IMR-90 (cell line): ENCODE measurements around the gene SNAP25. TPM values are rescaled to one million over a fixed set of nuclear protein-coding genes. Genes with fewer than 3 reads are reported as not detected.

Experiments
- ATAC-seq: fragments of 200-7000 bp; cut with Tn5 transposase; 2 replicates; pipeline ENCODE4 v1.9.1; 2020; ENCODE audit warnings: low read depth, mild to moderate bottlenecking, moderate library complexity
- BruUV-seq: library from RNA; stranded (reverse); fragments of 400-500 nt; replicated peaks from 2 replicates; lab custom pipeline; 2021; lab: Mats Ljungman, UMichigan
- CTCF ChIA-PET: fragments of 300-600 bp; formaldehyde crosslinking; extraction: SDS; loops from one replicate; lab custom pipeline; 2021; ENCODE audit warnings: antibody characterized with exemption; lab: Yijun Ruan, JAX
- POLR2A ChIA-PET: fragments of 300-600 bp; sonication (Branson Sonifier 250); formaldehyde crosslinking; loops from one replicate; lab custom pipeline; 2022; ENCODE audit warnings: antibody characterized with exemption; ENCODE audit not compliant: unreplicated experiment; lab: Charles Lee
- DNase-seq: peaks from one replicate; pipeline ENCODE4 v3.0.0; 2013
- H2AFZ ChIP-seq: replicated peaks from 2 replicates; pipeline ENCODE3; 2013; ENCODE audit warnings: low read length, mild to moderate bottlenecking; ENCODE audit not compliant: poor library complexity
- H2AK5ac ChIP-seq: 2 replicates; pipeline ENCODE4 v1.6.1; 2013; ENCODE audit warnings: low read depth, low read length, inconsistent platforms
- H2AK9ac ChIP-seq: replicated peaks from 2 replicates; pipeline ENCODE3; 2013; ENCODE audit warnings: mild to moderate bottlenecking, low read depth, low read length, moderate library complexity; ENCODE audit not compliant: poor library complexity
- H2BK120ac ChIP-seq: 2 replicates; pipeline ENCODE4 v1.6.1; 2013; ENCODE audit warnings: low read depth, low read length, inconsistent platforms
- H2BK15ac ChIP-seq: 3 replicates; pipeline ENCODE4 v1.6.1; 2013; ENCODE audit warnings: low read depth, low read length, inconsistent platforms
- H2BK20ac ChIP-seq: 2 replicates; pipeline ENCODE4 v1.6.1; 2013; ENCODE audit warnings: low read depth, mild to moderate bottlenecking, inconsistent platforms, low read length, moderate library complexity
- H2BK5ac ChIP-seq: 2 replicates; pipeline ENCODE4 v1.6.1; 2013; ENCODE audit warnings: mild to moderate bottlenecking, low read depth, low read length, inconsistent platforms; ENCODE audit not compliant: poor library complexity, severe bottlenecking
- H3K14ac ChIP-seq: replicated peaks from 2 replicates; pipeline ENCODE4 v1.6.1; 2013; ENCODE audit warnings: low read depth, low read length, inconsistent platforms
- H3K18ac ChIP-seq: 2 replicates; pipeline ENCODE4 v1.6.1; 2013; ENCODE audit warnings: low read depth, low read length, control low read depth
- H3K23ac ChIP-seq: 2 replicates; pipeline ENCODE4 v1.6.1; 2013; ENCODE audit warnings: low read depth, low read length, inconsistent platforms
- H3K27ac ChIP-seq: 2 replicates; pipeline ENCODE4 v1.5.1; 2013; ENCODE audit warnings: mild to moderate bottlenecking, control low read depth, low read length; ENCODE audit not compliant: insufficient read depth
- H3K27me3 ChIP-seq: 2 replicates; pipeline ENCODE4 v1.6.1; 2013; ENCODE audit warnings: low read length; ENCODE audit not compliant: control insufficient read depth, insufficient read depth
- H3K36me3 ChIP-seq: 2 replicates; pipeline ENCODE4 v1.6.1; 2013; ENCODE audit warnings: low read length, mixed read lengths; ENCODE audit not compliant: control insufficient read depth, insufficient read depth
- H3K4ac ChIP-seq: 2 replicates; pipeline ENCODE4 v1.6.1; 2013; ENCODE audit warnings: low read depth, low read length, inconsistent platforms
- H3K4me1 ChIP-seq: 2 replicates; pipeline ENCODE4 v1.6.1; 2013; ENCODE audit warnings: low read length, mixed read lengths; ENCODE audit not compliant: control insufficient read depth, insufficient read depth
- H3K4me2 ChIP-seq: 2 replicates; pipeline ENCODE4 v1.6.1; 2013; ENCODE audit warnings: low read depth, mild to moderate bottlenecking, control low read depth, low read length, moderate library complexity
- H3K4me3 ChIP-seq: 2 replicates; pipeline ENCODE4 v1.5.1; 2013; ENCODE audit warnings: low read depth, mild to moderate bottlenecking, control low read depth, low read length, moderate library complexity; ENCODE audit not compliant: insufficient read depth
- H3K56ac ChIP-seq: 2 replicates; pipeline ENCODE4 v1.6.1; 2013; ENCODE audit warnings: low read length, inconsistent platforms; ENCODE audit not compliant: insufficient read depth; ENCODE audit errors: extremely low read depth
- H3K79me1 ChIP-seq, 2 experiments: 2 replicates each; pipeline ENCODE4 v1.6.1; 2013; ENCODE audit warnings: low read length in 2 of 2, inconsistent platforms in 1 of 2, low read depth in 1 of 2
- H3K9ac ChIP-seq: 2 replicates; pipeline ENCODE4 v1.6.1; 2013; ENCODE audit warnings: low read depth, low read length, control low read depth
- H3K9me1 ChIP-seq: 2 replicates; pipeline ENCODE4 v1.6.1; 2013; ENCODE audit warnings: low read length, inconsistent platforms; ENCODE audit not compliant: insufficient read depth
- H3K9me3 ChIP-seq: 2 replicates; pipeline ENCODE4 v1.6.1; 2013; ENCODE audit warnings: low read length; ENCODE audit not compliant: control insufficient read depth, insufficient read depth
- H4K20me1 ChIP-seq: 2 replicates; pipeline ENCODE4 v1.6.1; 2013; ENCODE audit warnings: low read length, inconsistent platforms; ENCODE audit not compliant: insufficient read depth
- H4K5ac ChIP-seq: 2 replicates; pipeline ENCODE4 v1.6.1; 2013; ENCODE audit warnings: mild to moderate bottlenecking, low read depth, low read length, control low read depth
- H4K8ac ChIP-seq, 2 experiments: 2 replicates each; pipeline ENCODE4 v1.6.1; 2013; ENCODE audit warnings: low read depth in 2 of 2, low read length in 2 of 2, control low read depth in 1 of 2, inconsistent platforms in 1 of 2
- H4K91ac ChIP-seq: 2 replicates; pipeline ENCODE4 v1.6.1; 2013; ENCODE audit warnings: low read depth, low read length, inconsistent platforms; ENCODE audit not compliant: insufficient read depth
- BHLHE40 ChIP-seq: fragments of 150-350 bp; IDR thresholded peaks from 2 replicates; pipeline ENCODE4 v1.6.1; 2016; ENCODE audit warnings: mild to moderate bottlenecking, low read depth, low read length
- CHD1 ChIP-seq: IDR thresholded peaks from 2 replicates; pipeline ENCODE4 v1.6.1; 2012; ENCODE audit warnings: low read depth, low read length, improper control_type of control experiment
- MAFK ChIP-seq: IDR thresholded peaks from 2 replicates; pipeline ENCODE4 v1.6.1; 2012; ENCODE audit warnings: low read depth, low read length, improper control_type of control experiment
- WGBS, 2 experiments: methylation state at CpG; one replicate each; pipeline versions ENCODE4 v1.1.5 to v1.1.7; 2013; ENCODE audit warnings: missing lambda C conversion rate in 2 of 2; ENCODE audit not compliant: insufficient read length in 1 of 2; ENCODE audit errors: extremely low coverage in 2 of 2; 5-methylcytosine and 5-hydroxymethylcytosine counted together
- dilution Hi-C: fragments of 300-500 bp; cut with HindIII; formaldehyde crosslinking; loops from one replicate; pipeline ENCODE4 v1.14.3; 2018; ENCODE audit warnings: low sequenced_read_pairs; ENCODE audit not compliant: unreplicated experiment
- in situ Hi-C: fragments of 300-500 bp; cut with MboI; formaldehyde crosslinking; loops from 3 replicates; pipeline ENCODE4 v1.14.3; 2019; ENCODE audit warnings: low sequenced_read_pairs, inconsistent platforms, mixed read lengths
- intact Hi-C: fragments of 100-400 bp; cut with micrococcal nuclease; formaldehyde crosslinking; loops from 2 replicates; pipeline ENCODE4 v1.10.0; 2022
- polyA plus RNA-seq, 3 experiments: library from polyadenylated mRNA; depleted of rRNA; stranded (reverse); fragments of >200 nt; gene quantifications; 2 replicates each; pipeline ENCODE4 v1.2.3, GENCODE V29; 2012; ENCODE audit warnings: low replicate concordance in 1 of 3
- total RNA-seq: library from RNA; depleted of rRNA; stranded (reverse); fragments of >200 nt; gene quantifications from 2 replicates; pipeline ENCODE4 v1.2.3, GENCODE V29; 2012
- TF ChIP-seq, protein P1 (sequence below): conservative IDR thresholded peaks from 2 replicates; pipeline ENCODE4 v1.5.1; 2012; ENCODE audit warnings: mild to moderate bottlenecking, low read depth, low read length, improper control_type of control experiment

SNAP25 gene
- total and polyA plus RNA-seq, 2 of the 4 experiments (the other 2 are of a cell fraction) = 1.1 to 2.8 TPM

DNA sequence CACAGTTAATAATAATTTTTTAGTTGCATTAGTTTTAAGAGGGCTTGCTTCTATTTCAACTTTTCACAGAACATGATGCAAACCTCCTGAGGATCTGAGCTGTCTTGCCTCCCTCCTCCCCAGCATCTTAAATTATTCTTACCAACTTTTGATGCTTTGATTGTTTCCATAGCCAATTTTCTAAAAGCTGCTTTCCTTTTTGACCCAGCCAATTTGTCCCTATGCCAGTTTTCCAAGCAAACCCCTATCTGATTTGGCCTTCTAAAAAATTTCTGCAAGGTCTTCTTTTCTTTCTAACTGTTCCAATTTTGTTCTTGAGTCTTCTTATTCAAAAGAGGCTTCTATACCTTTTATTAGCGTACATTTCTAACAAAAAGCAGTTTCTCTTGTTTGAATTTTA is 26.5 kb upstream of the SNAP25 start:
- WGBS, 2 experiments = no CpG with 5 or more reads among the region's 1 CpG
- H3K4me3 ChIP-seq = no peak overlapping the region
- CTCF ChIA-PET = interaction anchor here (0.7 to 0.8 kb wide), 2 partner anchors 12 to 13 kb away, joined by 3 to 5 read pairs; no protein-coding TSS in a partner anchor
- H3K27me3 ChIP-seq = no peaks in the 10 kb centered on the region
- no peak for DNase-seq
- in situ Hi-C loops (no loop called here), dilution Hi-C loops (no loop called here), intact Hi-C loops (no loop called here)
- POLR2A ChIA-PET = no interaction called here
- H4K8ac ChIP-seq = no peak overlapping the region
- H3K4me1 ChIP-seq = no peaks in the 10 kb centered on the region
- H3K79me1 ChIP-seq = no peaks in the 10 kb centered on the region
- no peak overlapping the region for H3K4me2 ChIP-seq
- no peak overlapping the region for H4K5ac ChIP-seq
- no peak overlapping the region for H2AFZ ChIP-seq
- BruUV-seq = no TSS peak
- H2BK15ac ChIP-seq = no peak overlapping the region
- H2BK120ac ChIP-seq = no peak overlapping the region
- no peaks in the 10 kb centered on the region for H3K9me1 ChIP-seq
- no peak overlapping the region for H3K18ac ChIP-seq
- no peak overlapping the region for H3K14ac ChIP-seq
- no peak overlapping the region for H4K91ac ChIP-seq
- H3K27ac ChIP-seq = no peak overlapping the region
- no peak overlapping the region for H3K23ac ChIP-seq
- no peaks in the 10 kb centered on the region for H4K20me1 ChIP-seq
- H3K9me3 ChIP-seq = no peaks in the 10 kb centered on the region
- H2AK5ac ChIP-seq = no peak overlapping the region
- TF ChIP-seq, protein P1, sequence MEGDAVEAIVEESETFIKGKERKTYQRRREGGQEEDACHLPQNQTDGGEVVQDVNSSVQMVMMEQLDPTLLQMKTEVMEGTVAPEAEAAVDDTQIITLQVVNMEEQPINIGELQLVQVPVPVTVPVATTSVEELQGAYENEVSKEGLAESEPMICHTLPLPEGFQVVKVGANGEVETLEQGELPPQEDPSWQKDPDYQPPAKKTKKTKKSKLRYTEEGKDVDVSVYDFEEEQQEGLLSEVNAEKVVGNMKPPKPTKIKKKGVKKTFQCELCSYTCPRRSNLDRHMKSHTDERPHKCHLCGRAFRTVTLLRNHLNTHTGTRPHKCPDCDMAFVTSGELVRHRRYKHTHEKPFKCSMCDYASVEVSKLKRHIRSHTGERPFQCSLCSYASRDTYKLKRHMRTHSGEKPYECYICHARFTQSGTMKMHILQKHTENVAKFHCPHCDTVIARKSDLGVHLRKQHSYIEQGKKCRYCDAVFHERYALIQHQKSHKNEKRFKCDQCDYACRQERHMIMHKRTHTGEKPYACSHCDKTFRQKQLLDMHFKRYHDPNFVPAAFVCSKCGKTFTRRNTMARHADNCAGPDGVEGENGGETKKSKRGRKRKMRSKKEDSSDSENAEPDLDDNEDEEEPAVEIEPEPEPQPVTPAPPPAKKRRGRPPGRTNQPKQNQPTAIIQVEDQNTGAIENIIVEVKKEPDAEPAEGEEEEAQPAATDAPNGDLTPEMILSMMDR = no peak
- no peak for TF ChIP-seq CHD1
- TF ChIP-seq BHLHE40 = no peak
- no peak for TF ChIP-seq MAFK
- no peak for ATAC-seq
- H2BK5ac ChIP-seq = no peak overlapping the region
- H3K4ac ChIP-seq = no peak overlapping the region
- no peak overlapping the region for H2BK20ac ChIP-seq
- H2AK9ac ChIP-seq = no peak overlapping the region
- H3K36me3 ChIP-seq = no peaks in the 10 kb centered on the region
- H3K56ac ChIP-seq = no peak overlapping the region
- no peak overlapping the region for H3K9ac ChIP-seq
